A549 treated with DMSO at 1 μM for 4 hours (cell line): ENCODE data around the gene NEK5. TPM values are rescaled to one million over a fixed set of nuclear protein-coding genes. Genes with fewer than 3 reads are reported as not detected.

Experiments used
- total RNA-seq: library from RNA; stranded (reverse); fragments of 200-300 nt; extraction: Qiagen RNA extraction; gene quantifications from 5 replicates; pipeline ENCODE4 v1.2.3, GENCODE V29; 2022; ENCODE audit warnings: low read depth

NEK5 gene, protein sequence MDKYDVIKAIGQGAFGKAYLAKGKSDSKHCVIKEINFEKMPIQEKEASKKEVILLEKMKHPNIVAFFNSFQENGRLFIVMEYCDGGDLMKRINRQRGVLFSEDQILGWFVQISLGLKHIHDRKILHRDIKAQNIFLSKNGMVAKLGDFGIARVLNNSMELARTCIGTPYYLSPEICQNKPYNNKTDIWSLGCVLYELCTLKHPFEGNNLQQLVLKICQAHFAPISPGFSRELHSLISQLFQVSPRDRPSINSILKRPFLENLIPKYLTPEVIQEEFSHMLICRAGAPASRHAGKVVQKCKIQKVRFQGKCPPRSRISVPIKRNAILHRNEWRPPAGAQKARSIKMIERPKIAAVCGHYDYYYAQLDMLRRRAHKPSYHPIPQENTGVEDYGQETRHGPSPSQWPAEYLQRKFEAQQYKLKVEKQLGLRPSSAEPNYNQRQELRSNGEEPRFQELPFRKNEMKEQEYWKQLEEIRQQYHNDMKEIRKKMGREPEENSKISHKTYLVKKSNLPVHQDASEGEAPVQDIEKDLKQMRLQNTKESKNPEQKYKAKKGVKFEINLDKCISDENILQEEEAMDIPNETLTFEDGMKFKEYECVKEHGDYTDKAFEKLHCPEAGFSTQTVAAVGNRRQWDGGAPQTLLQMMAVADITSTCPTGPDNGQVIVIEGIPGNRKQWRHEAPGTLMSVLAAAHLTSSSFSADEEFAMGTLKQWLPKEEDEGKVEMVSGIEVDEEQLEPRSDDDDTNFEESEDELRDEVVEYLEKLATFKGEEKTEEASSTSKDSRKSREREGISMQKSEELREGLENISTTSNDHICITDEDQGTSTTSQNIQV
- total RNA-seq = 0.08 to 0.14 TPM (median 0.10 TPM) in 3 of 5 replicates, not detected in the others

DNA sequence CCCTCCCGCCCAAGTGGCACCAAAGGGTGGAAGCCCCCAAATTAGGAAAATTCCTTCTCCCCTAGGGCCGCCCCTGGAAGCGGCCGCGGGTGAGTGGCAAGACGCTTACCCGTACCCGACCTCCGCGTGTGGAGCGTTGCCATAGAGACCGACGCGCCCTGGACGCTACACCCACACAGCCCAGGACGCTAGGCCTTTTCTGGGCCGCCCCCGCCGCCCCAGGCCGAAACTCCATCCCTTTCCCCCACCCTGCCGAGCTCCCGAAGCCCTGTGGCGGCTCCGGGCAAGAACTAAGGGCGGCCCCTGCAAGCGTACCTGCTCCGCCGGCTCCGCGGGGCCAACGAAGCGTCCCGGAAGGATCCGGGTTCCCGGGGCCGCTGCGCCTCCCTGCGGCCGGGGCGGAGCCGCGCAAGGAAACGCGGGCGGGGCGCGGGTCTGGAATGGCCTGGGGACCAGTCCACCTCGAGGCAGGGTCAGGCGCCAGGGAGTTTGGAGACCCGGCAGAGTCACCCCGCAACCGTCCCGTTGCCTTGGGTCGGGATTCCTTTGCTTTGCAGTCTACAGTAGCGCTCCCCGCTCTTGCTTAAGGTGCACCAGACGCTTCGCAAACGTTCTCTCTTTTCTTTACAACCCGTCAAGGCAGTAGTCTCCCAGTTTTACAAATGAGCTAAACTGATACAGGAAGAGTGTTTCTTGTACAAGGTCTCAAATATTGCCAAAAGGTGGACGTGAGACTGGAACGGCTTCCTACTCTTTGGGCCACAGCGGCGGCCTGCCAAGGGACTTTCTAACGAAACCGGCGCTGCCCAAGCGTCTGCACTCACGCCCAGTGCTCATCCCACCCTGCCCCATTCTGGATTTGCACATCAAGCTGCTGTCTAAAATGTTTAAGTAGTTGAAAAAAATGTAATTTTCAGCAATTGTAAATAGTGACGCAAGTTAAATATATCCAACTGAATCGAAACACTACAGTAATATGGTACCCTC is at the start of gene NEK5:
TSS of gene NEK5 (minus strand) at position 360 of the 987 bp plus-strand sequence. CDS start 1,591 bp downstream, outside the sequence.

DNA sequence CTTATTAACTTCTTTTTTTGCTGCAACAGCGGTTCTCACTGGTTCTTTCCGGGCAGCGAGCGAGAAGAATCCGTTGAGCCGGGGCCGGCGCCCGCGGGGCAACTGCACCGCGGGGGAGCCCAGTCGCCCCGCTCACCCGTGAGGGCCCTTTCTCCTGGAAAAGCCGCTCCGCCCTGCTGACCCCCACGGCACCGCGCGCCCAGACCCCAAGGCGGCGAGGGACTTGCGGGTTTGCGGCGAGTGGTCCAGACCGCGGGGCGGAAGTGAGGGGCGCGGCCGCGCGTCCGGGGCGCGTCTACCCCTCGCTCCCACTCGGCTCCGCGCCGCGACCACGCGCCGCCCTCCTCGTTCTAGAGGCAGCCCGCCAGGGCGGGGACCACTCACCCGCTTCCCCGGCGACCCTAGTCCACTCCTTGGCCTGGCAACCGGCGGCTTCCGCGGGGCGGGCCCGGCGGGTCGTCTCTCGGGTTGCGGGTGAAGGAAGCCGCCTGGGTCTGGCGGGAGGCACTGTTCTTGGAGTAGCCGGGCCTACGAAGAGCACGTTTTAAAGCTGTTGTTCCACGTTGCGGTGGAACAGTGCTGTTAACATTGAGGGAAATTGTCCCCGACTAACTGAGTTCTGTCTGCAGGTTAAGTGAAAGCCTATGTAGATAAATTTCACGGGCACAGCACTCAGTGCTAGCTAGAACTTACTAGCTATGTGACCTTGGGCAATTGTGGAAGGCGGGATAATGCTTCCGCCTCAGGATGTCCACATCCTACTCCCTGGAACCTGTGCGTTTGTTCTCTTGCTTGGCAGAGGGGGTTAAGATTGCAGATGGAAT is 30.5 kb upstream of the NEK5 start, which contains the start of gene NEK3:
TSS of gene NEK3 (minus strand) at position 439 of the 824 bp plus-strand sequence. CDS start 3,406 bp downstream, outside the sequence.

DNA sequence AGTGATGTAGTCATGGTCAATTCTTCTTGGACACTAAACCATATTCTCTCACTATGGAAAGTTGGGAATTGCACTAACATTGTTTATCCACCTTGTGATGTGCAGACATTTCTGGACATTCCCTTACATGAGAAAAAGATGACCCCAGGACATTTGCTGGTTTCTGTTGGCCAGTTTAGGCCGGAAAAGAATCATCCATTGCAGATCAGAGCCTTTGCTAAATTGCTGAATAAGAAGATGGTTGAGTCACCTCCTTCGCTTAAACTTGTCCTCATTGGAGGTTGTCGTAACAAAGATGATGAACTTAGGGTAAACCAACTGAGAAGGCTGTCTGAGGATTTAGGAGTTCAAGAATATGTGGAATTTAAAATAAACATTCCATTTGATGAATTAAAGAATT is 104.4 kb downstream of the NEK5 start, which contains the start of gene UTP14C:
TSS of gene UTP14C (plus strand) at position 211 of the 400 bp plus-strand sequence. CDS start 4,114 bp downstream, outside the sequence.

DNA sequence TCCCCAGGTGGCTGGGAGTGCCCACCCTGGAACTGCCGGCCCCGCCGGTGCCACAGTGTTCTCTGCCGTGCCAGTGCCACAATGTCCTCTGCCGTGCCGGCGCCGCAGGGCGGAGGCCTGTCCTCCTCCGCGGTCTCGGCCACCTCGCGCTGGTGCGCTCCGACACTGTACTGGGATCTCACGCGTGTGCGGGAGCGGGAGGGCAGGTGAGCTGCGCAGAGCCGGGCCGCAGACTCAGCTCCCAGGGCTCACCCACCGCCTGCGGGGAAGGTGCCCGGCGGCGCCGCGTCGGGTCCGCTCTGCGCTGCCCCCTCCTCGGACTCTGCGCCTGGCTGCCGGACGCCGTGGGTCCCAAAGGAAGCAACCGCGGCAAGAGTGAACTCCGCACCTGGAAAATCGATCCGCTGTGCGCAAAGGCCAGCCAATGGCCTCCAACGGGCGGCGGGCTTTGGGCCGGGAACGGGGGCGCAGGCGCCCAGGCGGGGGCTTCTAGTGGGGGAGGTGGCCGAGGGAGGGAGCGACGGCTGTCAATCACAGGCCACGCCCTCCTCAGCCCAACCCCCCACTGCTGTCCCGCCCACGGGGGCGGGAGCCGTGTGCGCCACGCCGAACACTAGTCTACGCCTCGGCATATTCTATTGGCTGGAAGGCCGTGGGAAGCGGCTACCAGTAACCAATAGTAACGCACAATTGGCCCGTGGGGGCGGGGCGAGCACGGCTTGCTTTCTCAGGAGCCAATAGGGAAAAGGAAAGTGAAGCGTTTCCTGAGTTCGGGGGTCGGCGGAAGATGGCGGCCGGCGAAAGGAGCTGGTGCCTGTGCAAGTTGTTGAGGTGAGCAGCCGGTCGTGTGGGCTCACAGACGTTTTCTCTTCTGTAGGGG is 117.0 kb downstream of the NEK5 start, which contains the start of gene ALG11:
TSS of gene ALG11 (plus strand) at position 767 of the 880 bp plus-strand sequence. CDS start at position 788, 21 bp downstream.

DNA sequence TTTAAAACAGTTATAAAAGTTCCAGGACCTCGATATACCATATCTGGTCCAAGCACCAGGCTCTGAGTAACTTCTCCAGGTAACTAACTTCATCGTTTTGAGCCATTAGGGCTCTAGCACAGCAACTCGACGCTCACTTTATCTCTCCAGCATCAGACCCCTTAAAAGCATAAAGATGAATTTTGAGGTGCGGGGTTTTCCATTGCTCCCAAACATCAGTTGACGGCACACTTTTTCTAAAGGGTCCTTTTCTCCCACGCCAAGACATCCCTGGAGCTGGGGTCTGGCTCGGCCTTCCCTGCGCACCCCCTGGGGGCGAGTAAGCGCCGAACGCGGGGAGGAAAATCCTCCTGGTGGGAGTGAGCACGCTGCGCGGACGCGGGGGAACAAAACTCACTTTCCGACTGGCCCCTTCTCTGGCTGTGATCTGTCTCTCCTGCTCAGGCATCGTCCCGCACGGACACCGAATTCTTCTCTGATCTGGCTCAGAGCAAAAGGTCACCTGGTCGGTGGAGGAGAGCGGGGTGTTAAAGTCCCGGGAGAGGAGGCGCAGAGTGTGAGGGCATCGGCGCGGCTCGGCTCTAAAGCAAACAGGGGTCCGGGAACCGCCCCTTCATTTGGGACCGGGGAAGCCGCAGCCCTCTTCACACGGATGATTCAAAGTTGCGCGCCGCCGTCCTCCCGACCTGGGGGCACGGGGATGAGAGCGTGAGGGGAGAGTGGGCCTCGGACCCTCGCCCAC is 117.8 kb downstream of the NEK5 start, which contains the start of gene ATP7B:
TSS of gene ATP7B (minus strand) at position 561 of the 742 bp plus-strand sequence. CDS start at position 448, 113 bp downstream.

Other genes starting within 250 kb of the NEK5 start
- 2.0 to 2.8 TPM (median 2.4 TPM) in 5 replicates for gene ATP7B, start 117.6 kb downstream of the NEK5 start, total RNA-seq
- 7.8 to 9.7 TPM (median 9.4 TPM) in 5 replicates for gene ALG11, start 116.7 kb downstream of the NEK5 start, total RNA-seq
- 6.7 to 8.7 TPM (median 7.7 TPM) in 5 replicates for gene UTP14C, start 104.4 kb downstream of the NEK5 start, total RNA-seq
- 5.2 to 8.1 TPM (median 6.8 TPM) in 5 replicates for gene NEK3, start 30.5 kb upstream of the NEK5 start, total RNA-seq